Thyroid gland (tissue), 4 donors: ENCODE data around the gene COMMD10.
"Not testable (repeated sequence)": the region's sequence is repeated elsewhere in the genome, so short reads cannot be mapped to it uniquely, and the experiment has no call there.

Experiments
- POLR2A ChIP-seq, 2 donors: fragments of 450-650 bp; IDR thresholded peaks; one replicate each; pipeline ENCODE4 v1.6.1; 2017; ENCODE audit warnings: antibody characterized with exemption in 2 of 2, mild to moderate bottlenecking in 2 of 2, moderate library complexity in 1 of 2
- TF ChIP-seq, protein P1 (sequence below), 6 experiments: fragments of 200-600 bp in 3 of 6; fragments of 450-650 bp in 3 of 6; sonication (generic) in 3 of 6; IDR thresholded peaks; one replicate each; pipeline ENCODE4 v1.5.1; 2016 to 2019; ENCODE audit warnings: antibody characterized with exemption in 6 of 6, mild to moderate bottlenecking in 2 of 6, inconsistent platforms in 1 of 6, moderate library complexity in 1 of 6

DNA sequence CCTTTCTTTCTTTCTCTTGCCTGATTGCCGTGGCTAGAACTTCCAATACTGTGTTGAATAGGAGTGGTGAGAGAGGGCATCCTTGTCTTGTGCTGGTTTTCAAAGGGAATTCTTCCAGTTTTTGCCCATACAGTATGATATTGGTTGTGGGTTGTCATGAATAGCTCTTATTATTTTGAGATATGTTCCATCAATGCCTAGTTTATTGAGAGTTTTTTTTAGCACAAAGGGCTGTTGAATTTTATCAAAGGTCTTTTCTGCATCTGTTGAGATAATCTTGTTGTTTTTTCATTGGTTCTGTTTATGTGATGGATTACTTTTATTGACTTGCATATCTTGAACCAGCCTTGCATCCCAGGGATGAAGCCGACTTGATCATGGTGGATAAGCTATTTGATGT, 20.1 kb downstream of the COMMD10 start:
- TF ChIP-seq POLR2A (IDR thresholded peaks at IDR 0.05): not testable (repeated sequence)
- TF ChIP-seq, protein P1, sequence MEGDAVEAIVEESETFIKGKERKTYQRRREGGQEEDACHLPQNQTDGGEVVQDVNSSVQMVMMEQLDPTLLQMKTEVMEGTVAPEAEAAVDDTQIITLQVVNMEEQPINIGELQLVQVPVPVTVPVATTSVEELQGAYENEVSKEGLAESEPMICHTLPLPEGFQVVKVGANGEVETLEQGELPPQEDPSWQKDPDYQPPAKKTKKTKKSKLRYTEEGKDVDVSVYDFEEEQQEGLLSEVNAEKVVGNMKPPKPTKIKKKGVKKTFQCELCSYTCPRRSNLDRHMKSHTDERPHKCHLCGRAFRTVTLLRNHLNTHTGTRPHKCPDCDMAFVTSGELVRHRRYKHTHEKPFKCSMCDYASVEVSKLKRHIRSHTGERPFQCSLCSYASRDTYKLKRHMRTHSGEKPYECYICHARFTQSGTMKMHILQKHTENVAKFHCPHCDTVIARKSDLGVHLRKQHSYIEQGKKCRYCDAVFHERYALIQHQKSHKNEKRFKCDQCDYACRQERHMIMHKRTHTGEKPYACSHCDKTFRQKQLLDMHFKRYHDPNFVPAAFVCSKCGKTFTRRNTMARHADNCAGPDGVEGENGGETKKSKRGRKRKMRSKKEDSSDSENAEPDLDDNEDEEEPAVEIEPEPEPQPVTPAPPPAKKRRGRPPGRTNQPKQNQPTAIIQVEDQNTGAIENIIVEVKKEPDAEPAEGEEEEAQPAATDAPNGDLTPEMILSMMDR (IDR thresholded peaks at IDR 0.05): not testable (repeated sequence)
